HG02642 (cell line): Measurements from ENCODE around the gene TUT1.
"Not testable (repeated sequence)": the region's sequence is repeated elsewhere in the genome, so short reads cannot be mapped to it uniquely, and the experiment has no call there.

Experiments used
- ATAC-seq: cut with Tn5 transposase; IDR thresholded peaks from one replicate; pipeline ENCODE4 v1.9.1; 2021; ENCODE audit warnings: mild to moderate bottlenecking; ENCODE audit not compliant: unreplicated experiment, poor library complexity

Gene TUT1

GRCh38 chr11:62604460-62605120, 13.3 kb upstream of the TUT1 start:
- ATAC-seq: no peak

DNA sequence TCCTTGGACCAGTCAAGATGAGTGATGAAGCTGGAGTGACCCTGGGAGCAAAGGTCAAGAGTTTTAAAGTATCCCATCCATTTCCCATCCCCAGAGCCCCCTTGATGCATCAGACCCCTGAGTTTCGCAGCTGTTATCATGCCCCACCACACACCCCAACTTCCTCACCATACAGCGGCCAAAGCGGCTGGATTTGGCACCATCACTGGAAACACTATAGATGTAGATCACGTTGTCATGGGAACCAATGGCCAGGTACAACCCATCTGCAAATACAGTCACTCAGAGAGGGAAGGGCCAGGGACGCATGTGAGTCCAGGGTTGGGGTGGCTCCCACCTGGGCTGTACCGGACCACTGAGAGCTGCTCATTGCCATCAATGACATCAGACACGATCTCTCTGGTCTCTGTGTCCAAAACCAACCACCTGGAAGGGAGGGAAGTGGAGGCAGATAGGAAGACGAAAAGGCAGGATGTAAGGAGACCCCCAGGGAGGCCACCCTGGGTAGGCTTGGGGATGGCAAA, 12.5 kb upstream of the TUT1 start:
- no peak for ATAC-seq

- ATAC-seq: no peak
Observed at GRCh38 chr11:62603072-62603408, 11.7 kb upstream of the TUT1 start.

GRCh38 chr11:62602141-62603071, 11.1 kb upstream of the TUT1 start:
- no peak for ATAC-seq

DNA sequence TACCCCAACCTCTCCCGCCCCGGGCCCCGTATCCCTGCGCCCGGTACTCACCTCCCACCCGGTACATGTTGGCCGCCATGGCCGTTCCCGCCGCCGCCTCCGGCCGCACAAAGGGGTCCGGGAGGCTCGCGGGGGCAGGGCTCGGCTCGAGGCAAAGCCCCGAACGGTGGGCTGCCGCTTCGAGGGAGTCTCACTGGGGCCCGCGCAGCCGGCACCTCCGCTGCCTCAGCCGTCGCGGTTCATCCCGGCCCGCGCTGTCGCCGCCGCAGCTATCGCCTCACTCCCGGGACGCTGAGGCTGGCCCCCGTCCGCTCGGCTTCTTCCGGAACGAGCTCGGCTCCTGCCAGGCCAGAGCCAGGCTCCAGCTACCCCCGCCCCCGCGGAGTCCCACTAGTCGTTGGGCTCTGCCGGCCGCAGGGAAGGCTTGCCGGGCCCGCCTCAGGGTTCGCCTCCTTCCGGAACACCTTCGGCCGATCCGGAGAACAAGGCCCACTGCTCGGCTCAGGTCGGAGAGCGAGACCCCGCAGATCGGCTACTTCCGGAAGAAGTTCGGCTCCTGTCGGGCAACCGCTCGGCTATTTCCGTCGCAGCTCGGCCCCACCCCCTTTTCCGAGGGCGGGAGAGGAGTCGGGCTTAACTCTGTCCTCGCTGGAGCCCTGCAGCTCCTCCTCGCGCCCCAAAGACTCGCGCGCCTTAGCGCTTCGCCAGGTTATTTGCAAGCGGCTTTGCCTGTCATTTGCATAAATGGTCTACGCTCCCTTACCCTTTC, 10.2 kb upstream of the TUT1 start, which contains the start of gene MTA2:
MTA2 (minus strand) TSS at position 494 of the 769 bp plus-strand sequence; CDS start at position 79, 415 bp downstream.
- peak; percentile 78 for ATAC-seq

DNA sequence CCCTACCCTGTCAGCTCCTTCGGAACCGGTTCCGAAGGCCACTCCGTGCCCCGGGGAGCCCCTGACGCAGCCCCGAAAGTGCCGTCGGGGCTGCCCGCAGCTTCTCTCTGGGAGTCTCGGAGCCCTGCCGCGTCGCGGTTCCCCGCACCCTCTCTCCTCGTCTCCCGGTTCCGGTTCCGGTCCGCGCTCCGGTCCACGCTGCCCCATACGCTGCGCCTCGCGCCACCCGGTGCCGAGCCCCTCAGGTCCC, 9.7 kb upstream of the TUT1 start:
- no peak for ATAC-seq

- no peak for ATAC-seq
Observed at GRCh38 chr11:62600367-62601121, 9.2 kb upstream of the TUT1 start.

DNA sequence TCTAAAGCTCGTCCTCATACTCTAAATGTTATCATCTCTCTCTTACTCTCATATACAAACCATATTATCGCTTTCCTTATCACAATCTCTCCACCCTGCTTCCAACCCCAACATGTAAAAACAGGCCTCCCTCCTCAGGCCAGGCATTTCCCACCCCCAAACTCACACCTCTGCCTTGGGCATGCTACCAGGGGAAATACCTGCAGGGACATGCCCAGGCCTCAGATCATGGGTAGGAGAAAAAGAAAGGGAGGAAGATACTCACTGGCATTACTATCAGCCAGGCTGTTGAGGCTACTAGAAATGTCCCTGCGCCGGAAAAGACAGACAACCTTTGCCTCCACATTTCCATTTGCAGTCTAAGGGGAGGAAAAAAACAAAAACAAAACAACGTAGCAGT, 8.6 kb upstream of the TUT1 start:
- ATAC-seq: no peak

DNA sequence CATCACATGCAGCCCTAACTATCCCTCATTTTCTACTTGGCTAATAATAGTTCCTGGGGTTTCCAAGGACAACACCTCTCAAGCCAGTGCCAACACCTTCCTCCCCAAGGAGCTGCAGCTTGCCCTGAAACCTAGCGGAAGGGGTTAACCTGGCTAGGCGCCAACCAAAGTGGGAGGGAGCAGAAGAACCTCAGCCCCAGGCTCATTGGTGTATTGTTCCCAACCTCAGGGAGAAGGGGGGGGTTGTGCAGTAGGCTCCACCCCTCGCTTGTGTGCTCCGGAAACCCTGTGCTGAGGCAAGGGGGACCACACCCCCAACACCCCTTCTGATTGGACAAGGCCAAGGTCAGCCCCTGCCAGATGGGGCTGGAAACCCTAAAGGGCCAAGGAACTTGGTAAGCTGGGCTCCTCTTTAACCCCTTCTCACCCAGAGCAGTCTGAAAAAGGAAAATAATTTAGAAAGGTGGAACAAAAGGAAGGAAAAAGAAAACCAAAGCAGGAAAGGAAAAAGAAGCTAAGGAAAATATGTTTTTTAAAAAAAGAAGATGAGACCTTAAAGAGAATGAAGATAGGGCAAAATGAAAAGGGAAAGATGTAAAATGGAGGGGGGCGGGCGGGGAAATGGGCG, 7.9 kb upstream of the TUT1 start:
- ATAC-seq: peak; percentile 50

GRCh38 chr11:62595124-62595523, 3.8 kb upstream of the TUT1 start:
- no peak for ATAC-seq

- no peak for ATAC-seq
Observed at GRCh38 chr11:62593434-62594044, 2.2 kb upstream of the TUT1 start.

DNA sequence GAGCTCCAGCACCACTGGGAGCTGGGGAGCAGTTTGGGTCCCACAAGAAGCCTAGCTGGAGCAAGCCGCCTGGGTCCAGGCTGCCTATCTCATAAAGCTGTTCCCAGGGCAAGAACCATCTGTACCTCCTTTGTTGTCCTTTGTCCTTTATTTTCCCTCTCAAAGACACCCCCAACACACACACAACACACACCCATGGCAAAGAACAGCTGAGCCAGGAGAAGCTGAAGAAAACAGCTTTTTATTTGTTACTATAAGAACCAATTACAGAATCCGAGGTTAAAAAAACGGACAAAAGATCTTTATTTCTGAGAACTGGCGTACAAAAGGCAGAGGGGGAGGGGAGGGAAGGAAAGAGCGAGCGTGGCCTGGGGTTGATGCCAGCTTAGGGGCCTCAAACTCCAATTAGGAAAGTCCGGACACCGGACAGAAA, 1.7 kb upstream of the TUT1 start:
- ATAC-seq: no peak

GRCh38 chr11:62592146-62592815, 958 bp upstream of the TUT1 start:
- peak; percentile 2 for ATAC-seq

DNA sequence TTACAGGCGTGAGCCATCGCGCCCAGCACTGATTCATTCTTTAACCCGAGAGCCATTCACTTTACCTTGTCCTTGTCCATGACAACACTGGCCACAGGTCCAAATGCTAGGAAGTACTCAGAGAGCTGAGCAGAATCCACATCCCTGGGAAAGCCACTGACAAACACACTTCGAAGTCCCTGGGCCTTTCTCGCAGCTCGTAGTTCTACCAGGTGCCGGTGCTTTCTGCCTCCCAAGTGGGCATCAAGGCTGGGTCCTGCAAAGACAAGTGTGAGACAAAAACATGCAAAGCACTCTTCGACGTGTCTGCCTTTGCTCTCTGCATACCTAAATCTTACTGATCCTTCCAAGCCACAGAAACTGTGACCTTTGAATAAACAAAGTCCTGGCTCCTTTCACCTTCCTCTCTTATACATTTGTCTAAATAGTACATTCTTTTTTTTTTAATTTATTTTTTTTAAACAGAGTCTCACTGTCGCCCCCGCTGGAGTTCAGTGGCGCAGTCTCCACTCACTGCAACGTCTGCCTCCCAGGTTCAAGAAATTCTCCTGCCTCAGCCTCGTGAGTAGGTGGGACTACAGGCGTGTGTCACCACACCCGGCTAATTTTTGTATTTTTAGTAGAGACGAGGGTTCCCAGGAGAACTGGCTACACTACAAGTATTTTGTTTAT, 2.2 kb downstream of the TUT1 start:
- ATAC-seq: no peak

GRCh38 chr11:62585356-62585755, 6.0 kb downstream of the TUT1 start:
- ATAC-seq: not testable (repeated sequence)

- not testable (repeated sequence) for ATAC-seq
Observed at GRCh38 chr11:62581735-62582134, 9.6 kb downstream of the TUT1 start.

GRCh38 chr11:62580959-62581715, 10.2 kb downstream of the TUT1 start:
- no peak for ATAC-seq

DNA sequence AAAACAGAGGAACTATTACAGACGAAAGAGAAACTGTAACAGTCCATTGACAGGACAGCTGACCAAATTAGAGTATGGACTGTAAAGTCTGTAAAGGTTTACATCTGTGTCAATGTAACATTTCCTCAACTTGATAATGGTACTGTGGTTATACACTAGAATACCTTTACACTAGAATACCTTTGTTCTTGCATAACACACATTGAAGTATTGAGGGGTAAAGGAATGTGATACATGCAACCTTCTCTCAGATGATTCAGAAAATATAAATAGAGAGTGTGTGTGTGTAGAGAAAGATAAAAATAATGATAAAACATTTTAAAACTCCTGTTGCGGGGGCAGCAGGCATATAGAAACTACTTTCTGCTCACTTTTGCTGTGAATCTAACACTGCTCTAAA, 12.1 kb downstream of the TUT1 start:
- ATAC-seq: no peak
